IMR-90 (cell line): ENCODE data around the gene DSN1.

ENCODE experiments used
- CEBPB ChIP-seq: IDR thresholded peaks from 2 replicates; pipeline ENCODE4 v1.6.1; 2012; ENCODE audit warnings: low read depth, low read length, improper control_type of control experiment
- CHD1 ChIP-seq: IDR thresholded peaks from 2 replicates; pipeline ENCODE4 v1.6.1; 2012; ENCODE audit warnings: low read depth, low read length, improper control_type of control experiment
- FOS ChIP-seq: fragments of 150-350 bp; IDR thresholded peaks from 2 replicates; pipeline ENCODE4 v1.6.1; 2016; ENCODE audit warnings: low read depth, low read length
- MAFK ChIP-seq: IDR thresholded peaks from 2 replicates; pipeline ENCODE4 v1.6.1; 2012; ENCODE audit warnings: low read depth, low read length, improper control_type of control experiment
- MAZ ChIP-seq: IDR thresholded peaks from 2 replicates; pipeline ENCODE4 v1.6.1; 2012; ENCODE audit warnings: low read depth, mild to moderate bottlenecking, low read length, improper control_type of control experiment, moderate library complexity, borderline replicate concordance
- MXI1 ChIP-seq: IDR thresholded peaks from 2 replicates; pipeline ENCODE4 v1.6.1; 2012; ENCODE audit warnings: low read depth, mild to moderate bottlenecking, low read length, moderate library complexity, borderline replicate concordance
- NFE2L2 ChIP-seq: fragments of 150-350 bp; IDR thresholded peaks from 2 replicates; pipeline ENCODE4 v1.6.1; 2016; ENCODE audit warnings: low read depth, mild to moderate bottlenecking, low read length
- POLR2A ChIP-seq: IDR thresholded peaks from 2 replicates; pipeline ENCODE4 v1.6.1; 2012; ENCODE audit warnings: mild to moderate bottlenecking, low read depth, low read length
- RAD21 ChIP-seq: IDR thresholded peaks from 2 replicates; pipeline ENCODE4 v1.6.1; 2012; ENCODE audit warnings: low read length, improper control_type of control experiment
- RCOR1 ChIP-seq: IDR thresholded peaks from 2 replicates; pipeline ENCODE4 v1.6.1; 2012; ENCODE audit warnings: mild to moderate bottlenecking, low read length, improper control_type of control experiment; ENCODE audit not compliant: insufficient replicate concordance
- RFX5 ChIP-seq: IDR thresholded peaks from 2 replicates; pipeline ENCODE4 v1.8.0; 2012; ENCODE audit warnings: low read depth, mild to moderate bottlenecking, low read length, moderate library complexity
- TF ChIP-seq, protein P1 (sequence below): conservative IDR thresholded peaks from 2 replicates; pipeline ENCODE4 v1.5.1; 2012; ENCODE audit warnings: mild to moderate bottlenecking, low read depth, low read length, improper control_type of control experiment
- TF ChIP-seq, protein P2 (sequence below): fragments of 150-350 bp; IDR thresholded peaks from 2 replicates; pipeline ENCODE4 v1.6.1; 2017; ENCODE audit warnings: mild to moderate bottlenecking, antibody characterized with exemption, low read length, low read depth
- TF ChIP-seq, protein P3 (sequence below): fragments of 150-350 bp; IDR thresholded peaks from 2 replicates; pipeline ENCODE4 v1.6.1; 2016; ENCODE audit warnings: low read depth, mild to moderate bottlenecking, low read length, moderate library complexity, borderline replicate concordance

DNA sequence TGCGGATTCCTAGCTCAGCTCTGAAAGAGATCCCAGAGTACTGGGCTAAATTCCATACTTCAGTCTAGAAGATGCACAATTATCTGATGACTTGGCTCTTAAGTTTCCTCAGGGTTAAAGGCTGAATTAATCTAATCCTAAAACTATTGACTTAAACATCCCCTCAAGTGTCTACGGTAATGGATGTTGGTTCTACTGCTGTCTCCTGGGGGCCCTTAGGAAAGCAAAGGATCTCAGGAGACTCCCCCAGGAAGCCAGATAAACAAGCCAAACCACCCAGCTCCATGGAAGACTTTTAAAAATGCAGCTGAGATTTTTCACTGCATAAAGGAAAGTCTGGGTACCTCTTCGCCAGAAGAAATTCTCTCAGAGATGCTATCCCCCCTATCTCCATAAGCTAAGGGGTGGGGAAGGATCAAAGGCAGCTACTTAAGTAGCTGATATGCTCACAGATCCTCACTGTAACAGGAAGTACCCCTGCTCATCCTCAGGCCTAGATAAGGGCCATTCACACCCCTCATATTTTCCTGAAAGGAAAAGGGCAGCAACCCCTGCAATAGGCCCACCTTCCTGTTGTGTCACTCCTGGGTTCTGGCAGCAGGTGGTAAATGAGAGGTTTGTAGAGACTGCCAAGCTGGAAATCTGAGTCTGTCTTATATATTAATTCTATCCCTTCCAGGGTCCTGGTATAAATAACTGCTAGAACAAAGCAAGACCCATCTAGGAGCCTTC, 36.9 kb downstream of the DSN1 start:
- TF ChIP-seq POLR2A (no peak), MXI1 (no peak), MAFK (no peak), RCOR1 (no peak), RAD21 (no peak), CHD1 (no peak), RFX5 (no peak), NFE2L2 (no peak), CEBPB (no peak), MAZ (no peak), FOS (no peak)
- TF ChIP-seq, protein P1, sequence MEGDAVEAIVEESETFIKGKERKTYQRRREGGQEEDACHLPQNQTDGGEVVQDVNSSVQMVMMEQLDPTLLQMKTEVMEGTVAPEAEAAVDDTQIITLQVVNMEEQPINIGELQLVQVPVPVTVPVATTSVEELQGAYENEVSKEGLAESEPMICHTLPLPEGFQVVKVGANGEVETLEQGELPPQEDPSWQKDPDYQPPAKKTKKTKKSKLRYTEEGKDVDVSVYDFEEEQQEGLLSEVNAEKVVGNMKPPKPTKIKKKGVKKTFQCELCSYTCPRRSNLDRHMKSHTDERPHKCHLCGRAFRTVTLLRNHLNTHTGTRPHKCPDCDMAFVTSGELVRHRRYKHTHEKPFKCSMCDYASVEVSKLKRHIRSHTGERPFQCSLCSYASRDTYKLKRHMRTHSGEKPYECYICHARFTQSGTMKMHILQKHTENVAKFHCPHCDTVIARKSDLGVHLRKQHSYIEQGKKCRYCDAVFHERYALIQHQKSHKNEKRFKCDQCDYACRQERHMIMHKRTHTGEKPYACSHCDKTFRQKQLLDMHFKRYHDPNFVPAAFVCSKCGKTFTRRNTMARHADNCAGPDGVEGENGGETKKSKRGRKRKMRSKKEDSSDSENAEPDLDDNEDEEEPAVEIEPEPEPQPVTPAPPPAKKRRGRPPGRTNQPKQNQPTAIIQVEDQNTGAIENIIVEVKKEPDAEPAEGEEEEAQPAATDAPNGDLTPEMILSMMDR = no peak
- TF ChIP-seq, protein P2, sequence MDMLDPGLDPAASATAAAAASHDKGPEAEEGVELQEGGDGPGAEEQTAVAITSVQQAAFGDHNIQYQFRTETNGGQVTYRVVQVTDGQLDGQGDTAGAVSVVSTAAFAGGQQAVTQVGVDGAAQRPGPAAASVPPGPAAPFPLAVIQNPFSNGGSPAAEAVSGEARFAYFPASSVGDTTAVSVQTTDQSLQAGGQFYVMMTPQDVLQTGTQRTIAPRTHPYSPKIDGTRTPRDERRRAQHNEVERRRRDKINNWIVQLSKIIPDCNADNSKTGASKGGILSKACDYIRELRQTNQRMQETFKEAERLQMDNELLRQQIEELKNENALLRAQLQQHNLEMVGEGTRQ = no peak
- TF ChIP-seq, protein P3, sequence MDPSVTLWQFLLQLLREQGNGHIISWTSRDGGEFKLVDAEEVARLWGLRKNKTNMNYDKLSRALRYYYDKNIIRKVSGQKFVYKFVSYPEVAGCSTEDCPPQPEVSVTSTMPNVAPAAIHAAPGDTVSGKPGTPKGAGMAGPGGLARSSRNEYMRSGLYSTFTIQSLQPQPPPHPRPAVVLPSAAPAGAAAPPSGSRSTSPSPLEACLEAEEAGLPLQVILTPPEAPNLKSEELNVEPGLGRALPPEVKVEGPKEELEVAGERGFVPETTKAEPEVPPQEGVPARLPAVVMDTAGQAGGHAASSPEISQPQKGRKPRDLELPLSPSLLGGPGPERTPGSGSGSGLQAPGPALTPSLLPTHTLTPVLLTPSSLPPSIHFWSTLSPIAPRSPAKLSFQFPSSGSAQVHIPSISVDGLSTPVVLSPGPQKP = no peak
